HL-60 (cell line): Measurements from ENCODE around the gene ANAPC4.

Experiments used
- DNase-seq, 2 experiments: peaks; one replicate each; pipeline ENCODE4 v3.0.0-alpha.2; 2010 to 2020; ENCODE audit warnings: low read depth in 1 of 2, low spot score in 1 of 2
- H3K27ac ChIP-seq: fragments of 250-450 bp; sonication (Bioruptor Pico); replicated peaks from 2 replicates; pipeline ENCODE4 v1.5.1; 2020; ENCODE audit warnings: mild to moderate bottlenecking, moderate library complexity
- H3K27me3 ChIP-seq: fragments of 250-450 bp; sonication (Bioruptor Pico); 2 replicates; pipeline ENCODE4 v1.5.1; 2021; ENCODE audit warnings: mild to moderate bottlenecking, moderate library complexity; ENCODE audit not compliant: insufficient read depth, poor library complexity, severe bottlenecking
- H3K4me3 ChIP-seq: replicated peaks from 2 replicates; pipeline ENCODE4 v1.5.1; 2011; ENCODE audit warnings: mild to moderate bottlenecking, control low read depth, low read length; ENCODE audit not compliant: insufficient read depth
- CTCF ChIP-seq: IDR thresholded peaks from one replicate; pipeline ENCODE4 v1.5.1; 2011; ENCODE audit warnings: low read length, control low read depth, inconsistent platforms; ENCODE audit not compliant: insufficient read depth
- GABPA ChIP-seq: IDR thresholded peaks from 2 replicates; pipeline ENCODE4 v1.6.1; 2012; ENCODE audit warnings: low read depth
- POLR2AphosphoS5 ChIP-seq: IDR thresholded peaks from 2 replicates; pipeline ENCODE4 v1.6.1; 2012; ENCODE audit warnings: low read depth
- REST ChIP-seq: IDR thresholded peaks from 2 replicates; pipeline ENCODE4 v1.6.1; 2012; ENCODE audit warnings: low read depth; ENCODE audit not compliant: insufficient replicate concordance
- SPI1 ChIP-seq: IDR thresholded peaks from 2 replicates; pipeline ENCODE4 v1.6.1; 2012; ENCODE audit warnings: low read depth, mild to moderate bottlenecking, borderline replicate concordance

The ANAPC4 gene

GRCh38 chr4:25448379-25449109, 71.5 kb downstream of the ANAPC4 start:
- Histone ChIP-seq H3K27ac (no peak overlapping the region), H3K27me3 (no peaks in the 10 kb centered on the region), H3K4me3 (no peak overlapping the region)
- TF ChIP-seq POLR2AphosphoS5 (no peak), GABPA (no peak), SPI1 (no peak), REST (no peak), CTCF (no peak)
- DNase-seq: no peak

GRCh38 chr4:25449270-25449669, 72.2 kb downstream of the ANAPC4 start:
- no peaks in the 10 kb centered on the region for H3K27me3 ChIP-seq
- no peak overlapping the region for H3K4me3 ChIP-seq
- TF ChIP-seq SPI1 (no peak), GABPA (no peak), CTCF (no peak), POLR2AphosphoS5 (no peak), REST (no peak)
- no peak for DNase-seq
- H3K27ac ChIP-seq: no peak overlapping the region

GRCh38 chr4:25449688-25450087, 72.6 kb downstream of the ANAPC4 start:
- Histone ChIP-seq H3K27me3 (no peaks in the 10 kb centered on the region), H3K27ac (no peak overlapping the region), H3K4me3 (no peak overlapping the region)
- TF ChIP-seq GABPA (no peak), SPI1 (no peak), POLR2AphosphoS5 (no peak), REST (no peak), CTCF (no peak)
- DNase-seq: no peak
